ENCODE measurements around the gene VAV2. TPM values are rescaled to one million over a fixed set of nuclear protein-coding genes. Genes with fewer than 3 reads are reported as not detected.

The VAV2 gene
- total RNA-seq, 4 donors from 2014 or later = 15.0 to 25.7 (median 20.5) TPM

DNA sequence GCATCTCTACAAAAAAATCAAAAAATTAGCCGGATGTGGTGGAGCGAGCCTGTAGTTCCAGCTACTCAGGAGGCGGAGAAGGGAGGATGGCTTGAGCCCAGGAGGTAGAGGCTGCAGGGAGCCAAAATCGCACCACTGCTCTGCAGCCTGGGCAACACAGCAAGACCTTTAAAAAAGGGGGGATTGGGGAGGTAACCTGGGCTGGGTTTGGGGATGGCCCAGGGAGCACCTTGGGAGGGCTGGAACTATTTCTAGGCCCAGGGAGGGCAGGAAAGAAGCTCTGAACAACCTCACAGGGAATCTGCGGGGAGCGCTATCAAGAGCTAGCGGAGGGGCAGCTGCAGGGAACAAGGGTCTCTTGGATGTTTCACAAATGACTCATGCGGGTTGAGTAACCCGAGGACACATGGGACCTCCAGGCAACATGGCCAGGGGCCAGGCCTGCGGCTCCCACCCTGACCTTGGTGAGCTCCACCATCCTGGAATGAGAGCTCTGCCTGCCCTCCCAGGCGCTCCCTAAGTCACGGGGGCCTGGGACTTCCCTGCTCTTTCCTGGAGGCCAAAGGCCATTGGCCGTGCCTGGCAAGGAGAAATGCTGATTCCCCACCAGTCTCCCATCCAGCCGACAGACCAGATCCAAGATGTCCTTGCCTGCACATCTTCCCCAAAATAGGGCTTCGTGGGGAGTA, 277.4 kb downstream of the VAV2 start:
- TF ChIP-seq, protein P1, sequence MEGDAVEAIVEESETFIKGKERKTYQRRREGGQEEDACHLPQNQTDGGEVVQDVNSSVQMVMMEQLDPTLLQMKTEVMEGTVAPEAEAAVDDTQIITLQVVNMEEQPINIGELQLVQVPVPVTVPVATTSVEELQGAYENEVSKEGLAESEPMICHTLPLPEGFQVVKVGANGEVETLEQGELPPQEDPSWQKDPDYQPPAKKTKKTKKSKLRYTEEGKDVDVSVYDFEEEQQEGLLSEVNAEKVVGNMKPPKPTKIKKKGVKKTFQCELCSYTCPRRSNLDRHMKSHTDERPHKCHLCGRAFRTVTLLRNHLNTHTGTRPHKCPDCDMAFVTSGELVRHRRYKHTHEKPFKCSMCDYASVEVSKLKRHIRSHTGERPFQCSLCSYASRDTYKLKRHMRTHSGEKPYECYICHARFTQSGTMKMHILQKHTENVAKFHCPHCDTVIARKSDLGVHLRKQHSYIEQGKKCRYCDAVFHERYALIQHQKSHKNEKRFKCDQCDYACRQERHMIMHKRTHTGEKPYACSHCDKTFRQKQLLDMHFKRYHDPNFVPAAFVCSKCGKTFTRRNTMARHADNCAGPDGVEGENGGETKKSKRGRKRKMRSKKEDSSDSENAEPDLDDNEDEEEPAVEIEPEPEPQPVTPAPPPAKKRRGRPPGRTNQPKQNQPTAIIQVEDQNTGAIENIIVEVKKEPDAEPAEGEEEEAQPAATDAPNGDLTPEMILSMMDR (IDR thresholded peaks at IDR 0.05) = no peak
- no peak for TF ChIP-seq POLR2A (IDR thresholded peaks at IDR 0.05)
- Histone ChIP-seq H3K36me3 (no peaks in the 10 kb centered on the region), H3K4me3 (replicated peaks in 1 of 3) (no peak overlapping the region), H3K27ac (no peak overlapping the region), H3K27me3 (no peaks in the 10 kb centered on the region), H3K4me1 (peaks cover 5 to 31% of the 10 kb centered on the region in 2 donors), H3K9me3 (no peaks in the 10 kb centered on the region)
- WGBS, 2 donors = 86 to 87% methylated on average over 13 to 15 of the region's 15 CpGs
- no peak for DNase-seq
- intact Hi-C loops (cut with DNase I) = no loop called here

DNA sequence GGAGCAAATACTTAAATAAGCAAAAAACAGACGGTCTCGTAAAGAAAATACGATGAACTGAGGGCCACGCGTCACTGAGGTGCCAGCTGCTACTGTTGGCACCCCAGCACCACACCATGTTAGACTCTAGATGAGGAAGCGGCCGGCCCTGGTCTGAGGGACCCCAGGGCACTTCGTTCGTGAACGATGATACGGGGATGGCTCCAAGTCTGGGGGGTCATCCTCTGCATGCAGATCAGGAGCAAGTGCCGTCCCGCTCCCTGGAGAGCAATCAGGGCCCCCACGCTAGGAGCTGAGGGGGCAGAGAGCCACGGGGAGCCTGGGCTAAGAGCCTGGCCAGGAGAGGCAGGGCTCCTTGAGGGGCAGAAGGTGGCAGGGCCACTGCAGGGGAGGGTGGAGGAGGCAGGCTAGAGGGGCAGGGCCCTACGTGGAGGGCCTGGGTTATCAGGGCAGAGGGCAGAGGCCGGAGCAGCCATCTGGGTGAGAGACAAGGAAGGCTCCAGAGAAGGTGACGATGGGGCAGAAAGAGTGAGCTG, 278.1 kb downstream of the VAV2 start:
- H3K27me3 ChIP-seq = no peaks in the 10 kb centered on the region
- intact Hi-C loops (cut with DNase I) = no loop called here
- no peak overlapping the region for H3K27ac ChIP-seq
- DNase-seq = no peak
- no peaks in the 10 kb centered on the region for H3K9me3 ChIP-seq
- H3K4me1 ChIP-seq = peaks cover 5 to 31% of the 10 kb centered on the region in 2 donors
- no peaks in the 10 kb centered on the region for H3K36me3 ChIP-seq
- TF ChIP-seq POLR2A (IDR thresholded peaks at IDR 0.05) = no peak
- TF ChIP-seq, protein P1 (IDR thresholded peaks at IDR 0.05) = no peak
- no peak overlapping the region for H3K4me3 ChIP-seq (replicated peaks in 1 of 3)
- WGBS, 2 donors = 81 to 84% methylated on average over 18 of the region's 18 CpGs

DNA sequence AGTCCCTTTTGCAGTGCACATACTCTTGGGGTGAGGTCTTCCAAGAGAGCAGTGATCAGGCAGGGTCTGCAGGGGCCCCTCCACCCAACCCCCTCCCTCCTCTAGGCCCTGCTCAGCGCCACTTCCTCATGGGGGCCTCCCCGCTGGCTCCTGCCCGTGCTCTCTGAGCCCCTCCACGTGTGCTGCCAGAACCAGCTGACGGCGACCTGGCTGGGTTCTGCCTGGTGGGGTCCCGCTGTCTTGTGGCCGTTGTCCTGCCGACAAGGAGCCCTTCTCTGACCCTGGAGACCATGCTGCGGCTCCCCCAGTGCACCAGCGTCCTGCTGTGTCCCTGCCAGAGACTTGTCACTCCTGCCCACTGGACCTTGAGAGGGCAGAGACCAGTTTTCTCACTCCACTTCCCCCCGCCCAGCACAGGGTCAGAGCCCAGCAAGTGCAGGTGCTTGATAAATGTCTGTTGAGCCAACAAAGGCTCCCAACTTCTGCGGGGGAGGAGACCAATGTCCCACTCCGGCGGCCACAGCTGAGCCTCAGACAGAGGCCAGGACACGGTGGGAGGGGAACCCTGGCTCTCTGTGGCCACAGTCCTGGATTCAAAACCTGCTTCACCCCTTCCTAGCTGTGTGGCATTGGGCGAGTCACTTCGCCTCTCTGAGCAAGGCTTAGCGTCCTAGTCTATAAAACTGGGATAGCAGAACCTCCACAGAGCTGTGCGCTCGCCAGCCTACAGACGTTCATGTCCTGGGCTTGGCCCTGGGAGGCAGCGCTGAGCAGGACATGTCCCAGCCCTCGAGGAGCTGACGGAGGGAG, 278.8 kb downstream of the VAV2 start:
- Histone ChIP-seq H3K27ac (no peak overlapping the region), H3K36me3 (no peaks in the 10 kb centered on the region), H3K9me3 (no peaks in the 10 kb centered on the region), H3K4me3 (replicated peaks in 1 of 3) (no peak overlapping the region), H3K27me3 (no peaks in the 10 kb centered on the region), H3K4me1 (peaks cover 5 to 31% of the 10 kb centered on the region in 2 donors)
- DNase-seq = peak; percentile 72 to 77
- WGBS, 2 donors = 57 to 68% methylated on average over 11 to 19 of the region's 25 CpGs
- TF ChIP-seq, protein P1 (IDR thresholded peaks at IDR 0.05) = no peak
- intact Hi-C loops (cut with DNase I) = no loop called here

DNA sequence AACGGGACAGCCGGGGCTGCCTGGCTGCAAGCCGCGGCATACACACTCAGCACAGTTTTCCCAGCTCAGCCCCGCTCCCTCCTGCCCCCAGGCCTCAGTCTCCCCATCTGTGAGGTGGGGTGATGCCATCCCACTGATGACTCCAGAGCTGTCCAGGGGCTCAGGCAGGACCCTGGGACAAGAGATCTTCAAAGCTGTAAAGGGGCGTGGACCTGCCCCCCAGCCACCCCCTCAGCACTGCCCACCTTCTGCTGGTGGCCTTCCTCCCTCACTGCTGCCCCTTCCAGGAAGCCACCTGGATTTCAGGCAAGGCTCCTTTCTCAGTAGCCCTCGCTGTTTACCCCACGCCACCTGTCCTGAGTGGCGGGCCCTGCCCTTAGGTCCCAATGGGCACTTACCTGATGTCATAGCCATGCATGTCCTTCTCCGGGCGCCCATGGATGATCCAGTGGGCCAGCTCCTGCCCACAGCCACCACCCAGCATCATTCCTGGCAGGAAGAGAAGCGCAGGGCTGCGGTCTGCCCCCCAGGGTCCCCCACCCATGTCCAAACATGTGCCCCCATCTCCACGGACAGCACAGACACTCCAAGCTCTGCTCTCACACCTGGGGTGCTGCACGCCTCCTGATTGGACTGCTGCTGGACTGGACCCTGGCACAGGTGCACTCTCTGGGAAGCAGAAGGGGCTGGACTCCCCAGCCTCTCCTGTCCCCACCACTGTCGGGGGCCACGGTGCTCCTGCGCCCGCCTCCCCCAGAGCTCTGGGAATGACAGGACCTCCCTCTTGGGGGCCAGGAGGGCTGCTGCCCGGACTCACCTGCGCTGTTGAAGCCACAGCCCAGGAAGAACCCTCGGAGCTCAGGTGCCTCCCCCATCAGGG, 279.7 kb downstream of the VAV2 start:
- no peak overlapping the region for H3K4me3 ChIP-seq (replicated peaks in 1 of 3)
- no peaks in the 10 kb centered on the region for H3K27me3 ChIP-seq
- no peak for DNase-seq
- no peak for TF ChIP-seq POLR2A (IDR thresholded peaks at IDR 0.05)
- 85 to 90% methylated on average over 15 to 17 of the region's 22 CpGs for WGBS, 2 donors
- H3K27ac ChIP-seq = no peak overlapping the region
- no peaks in the 10 kb centered on the region for H3K9me3 ChIP-seq
- intact Hi-C loops (cut with DNase I) = no loop called here
- peaks cover 5 to 35% of the 10 kb centered on the region in 2 donors for H3K4me1 ChIP-seq
- H3K36me3 ChIP-seq = no peaks in the 10 kb centered on the region

Other genes with a start within 250 kb of the VAV2 start
- 10 to 100 TPM; 26.4 to 29.3 (median 27.2) TPM for gene BRD3OS, start 33.2 kb upstream of the VAV2 start, total RNA-seq
- 10 to 100 TPM; 21.6 to 42.7 (median 28.7) TPM for gene BRD3, start 75.7 kb upstream of the VAV2 start, total RNA-seq
- gene WDR5, start 143.8 kb upstream of the VAV2 start, total RNA-seq = 10 to 100 TPM; 24.1 to 40.1 (median 27.1) TPM
- gene RNU6ATAC, start 172.2 kb upstream of the VAV2 start, total RNA-seq = not detected